Activated naive CD4-positive, alpha-beta T cell treated with anti-CD3 and anti-CD28 coated beads for 36 hours (primary cell): Measurements from ENCODE around the gene NAV2. TPM values are rescaled to one million over a fixed set of nuclear protein-coding genes. Genes with fewer than 3 reads are reported as not detected.

ENCODE experiments used
- CTCF ChIA-PET: fragments of 350-600 bp; sonication (Branson Sonifier 250); formaldehyde crosslinking; loops from one replicate; lab custom pipeline; 2021; ENCODE audit warnings: antibody characterized with exemption; lab: Charles Lee
- DNase-seq: peaks from one replicate; pipeline ENCODE4 v3.0.0-alpha.2; 2020
- H3K27ac Mint-ChIP-seq: one replicate; pipeline ENCODE4 v1.8.0; 2021; ENCODE audit warnings: mild to moderate bottlenecking, mixed read lengths
- H3K27me3 Mint-ChIP-seq: one replicate; pipeline ENCODE4 v1.8.0; 2021; ENCODE audit warnings: low read depth, mixed read lengths
- H3K36me3 Mint-ChIP-seq: one replicate; pipeline ENCODE4 v1.8.0; 2021; ENCODE audit warnings: low read depth, mixed read lengths
- H3K4me1 Mint-ChIP-seq: one replicate; pipeline ENCODE4 v1.8.0; 2021; ENCODE audit warnings: low read depth, mixed read lengths
- H3K4me3 Mint-ChIP-seq: one replicate; pipeline ENCODE4 v1.8.0; 2021; ENCODE audit warnings: mild to moderate bottlenecking, moderate library complexity, mixed read lengths
- H3K9me3 Mint-ChIP-seq: one replicate; pipeline ENCODE4 v1.8.0; 2021; ENCODE audit warnings: mixed read lengths
- intact Hi-C: fragments of 100-400 bp; cut with micrococcal nuclease; formaldehyde crosslinking; loops from one replicate; pipeline ENCODE4 v1.15.1; 2023
- total RNA-seq, 2 experiments: library from RNA; stranded (reverse); gene quantifications; one replicate each; pipeline ENCODE4 v1.2.3, GENCODE V29; 2021

NAV2 gene
- total RNA-seq, 2 experiments from 2014 or later, result 0.20 to 0.41 TPM

GRCh38 chr11:19842505-19842904 is 129.9 kb downstream of the NAV2 start:
- no peaks in the 10 kb centered on the region for H3K9me3 Mint-ChIP-seq
- intact Hi-C loops, result no loop called here
- no peaks in the 10 kb centered on the region for H3K36me3 Mint-ChIP-seq
- H3K27me3 Mint-ChIP-seq, result peaks cover 6% of the 10 kb centered on the region
- DNase-seq, result no peak
- no peak overlapping the region for H3K4me3 Mint-ChIP-seq
- CTCF ChIA-PET, result interaction anchor here (0.6 kb wide), 1 partner anchor 280 kb away, joined by 4 read pairs; no protein-coding TSS in a partner anchor
- H3K4me1 Mint-ChIP-seq, result no peaks in the 10 kb centered on the region
- no peak overlapping the region for H3K27ac Mint-ChIP-seq

- Mint-ChIP-seq H3K4me3 (no peak overlapping the region), H3K36me3 (no peaks in the 10 kb centered on the region), H3K9me3 (no peaks in the 10 kb centered on the region), H3K27ac (no peak overlapping the region), H3K4me1 (no peaks in the 10 kb centered on the region), H3K27me3 (peaks cover 6% of the 10 kb centered on the region)
- intact Hi-C loops, result no loop called here
- CTCF ChIA-PET, result no interaction called here
- DNase-seq, result no peak
These were observed 130.4 kb downstream of the NAV2 start for GRCh38 chr11:19843079-19843478.

- CTCF ChIA-PET, result no interaction called here
- no peak overlapping the region for H3K27ac Mint-ChIP-seq
- H3K9me3 Mint-ChIP-seq, result no peaks in the 10 kb centered on the region
- H3K4me3 Mint-ChIP-seq, result no peak overlapping the region
- DNase-seq, result no peak
- H3K27me3 Mint-ChIP-seq, result peaks cover 6% of the 10 kb centered on the region
- intact Hi-C loops, result no loop called here
- H3K36me3 Mint-ChIP-seq, result no peaks in the 10 kb centered on the region
- no peaks in the 10 kb centered on the region for H3K4me1 Mint-ChIP-seq
These were observed 131.4 kb downstream of the NAV2 start for GRCh38 chr11:19844012-19844411.

GRCh38 chr11:19844806-19845205 is 132.2 kb downstream of the NAV2 start:
- Mint-ChIP-seq H3K9me3 (no peaks in the 10 kb centered on the region), H3K4me1 (no peaks in the 10 kb centered on the region), H3K27ac (no peak overlapping the region), H3K4me3 (no peak overlapping the region), H3K27me3 (peaks cover 7% of the 10 kb centered on the region), H3K36me3 (no peaks in the 10 kb centered on the region)
- CTCF ChIA-PET, result no interaction called here
- no peak for DNase-seq
- intact Hi-C loops, result no loop called here

GRCh38 chr11:19845626-19846025 is 133.0 kb downstream of the NAV2 start:
- peaks cover 10% of the 10 kb centered on the region for H3K27me3 Mint-ChIP-seq
- no peaks in the 10 kb centered on the region for H3K4me1 Mint-ChIP-seq
- H3K36me3 Mint-ChIP-seq, result no peaks in the 10 kb centered on the region
- no peak overlapping the region for H3K4me3 Mint-ChIP-seq
- H3K27ac Mint-ChIP-seq, result no peak overlapping the region
- DNase-seq, result no peak
- H3K9me3 Mint-ChIP-seq, result no peaks in the 10 kb centered on the region
- intact Hi-C loops, result no loop called here
- CTCF ChIA-PET, result no interaction called here

GRCh38 chr11:19846654-19847305 is 134.1 kb downstream of the NAV2 start:
- intact Hi-C loops, result no loop called here
- CTCF ChIA-PET, result no interaction called here

GRCh38 chr11:19848219-19848618 is 135.6 kb downstream of the NAV2 start:
- Mint-ChIP-seq H3K9me3 (peaks cover 2% of the 10 kb centered on the region), H3K27me3 (peaks cover 10% of the 10 kb centered on the region), H3K4me3 (no peak overlapping the region), H3K36me3 (no peaks in the 10 kb centered on the region), H3K27ac (no peak overlapping the region), H3K4me1 (no peaks in the 10 kb centered on the region)
- intact Hi-C loops, result no loop called here
- CTCF ChIA-PET, result no interaction called here
- no peak for DNase-seq

More at GRCh38 chr11:19846654-19847305, 134.1 kb downstream of the NAV2 start:
- H3K4me1 Mint-ChIP-seq, result no peaks in the 10 kb centered on the region
- H3K36me3 Mint-ChIP-seq, result no peaks in the 10 kb centered on the region
- peaks cover 2% of the 10 kb centered on the region for H3K9me3 Mint-ChIP-seq
- H3K4me3 Mint-ChIP-seq, result no peak overlapping the region
- peaks cover 10% of the 10 kb centered on the region for H3K27me3 Mint-ChIP-seq
- no peak for DNase-seq
- no peak overlapping the region for H3K27ac Mint-ChIP-seq

- no peaks in the 10 kb centered on the region for H3K36me3 Mint-ChIP-seq
- peaks cover 2% of the 10 kb centered on the region for H3K9me3 Mint-ChIP-seq
- no peak overlapping the region for H3K27ac Mint-ChIP-seq
- CTCF ChIA-PET, result interaction anchor here (1.0 kb wide), 1 partner anchor 54 kb away, joined by 4 read pairs; no protein-coding TSS in a partner anchor
- H3K4me1 Mint-ChIP-seq, result no peaks in the 10 kb centered on the region
- intact Hi-C loops, result no loop called here
- no peak for DNase-seq
- H3K4me3 Mint-ChIP-seq, result no peak overlapping the region
- peaks cover 10% of the 10 kb centered on the region for H3K27me3 Mint-ChIP-seq
These were observed 136.6 kb downstream of the NAV2 start for GRCh38 chr11:19849107-19849789.

GRCh38 chr11:19849947-19850593 is 137.4 kb downstream of the NAV2 start:
- no peaks in the 10 kb centered on the region for H3K36me3 Mint-ChIP-seq
- CTCF ChIA-PET, result no interaction called here
- H3K4me3 Mint-ChIP-seq, result no peak overlapping the region
- no peak overlapping the region for H3K27ac Mint-ChIP-seq
- no peak for DNase-seq
- H3K9me3 Mint-ChIP-seq, result peaks cover 2% of the 10 kb centered on the region
- H3K4me1 Mint-ChIP-seq, result no peaks in the 10 kb centered on the region
- intact Hi-C loops, result no loop called here
- H3K27me3 Mint-ChIP-seq, result peaks cover 6% of the 10 kb centered on the region

- Mint-ChIP-seq H3K36me3 (no peaks in the 10 kb centered on the region), H3K4me3 (no peak overlapping the region), H3K9me3 (peaks cover 2% of the 10 kb centered on the region), H3K27me3 (peaks cover 9% of the 10 kb centered on the region), H3K27ac (no peak overlapping the region), H3K4me1 (no peaks in the 10 kb centered on the region)
- intact Hi-C loops, result no loop called here
- no peak for DNase-seq
- CTCF ChIA-PET, result no interaction called here
These were observed 139.7 kb downstream of the NAV2 start for GRCh38 chr11:19852288-19852687.

- H3K27ac Mint-ChIP-seq, result no peak overlapping the region
- no peak for DNase-seq
- CTCF ChIA-PET, result no interaction called here
- no peaks in the 10 kb centered on the region for H3K4me1 Mint-ChIP-seq
- no peak overlapping the region for H3K4me3 Mint-ChIP-seq
- H3K9me3 Mint-ChIP-seq, result peaks cover 2% of the 10 kb centered on the region
- no peaks in the 10 kb centered on the region for H3K36me3 Mint-ChIP-seq
- H3K27me3 Mint-ChIP-seq, result peaks cover 10% of the 10 kb centered on the region
- intact Hi-C loops, result no loop called here
These were observed 140.4 kb downstream of the NAV2 start for GRCh38 chr11:19853016-19853415.

GRCh38 chr11:19853920-19854319 is 141.3 kb downstream of the NAV2 start:
- no peak for DNase-seq
- no peak overlapping the region for H3K27ac Mint-ChIP-seq
- CTCF ChIA-PET, result interaction anchor here (0.7 kb wide), 1 partner anchor 254 kb away, joined by 3 read pairs; no protein-coding TSS in a partner anchor
- H3K4me1 Mint-ChIP-seq, result no peaks in the 10 kb centered on the region
- H3K27me3 Mint-ChIP-seq, result peaks cover 13% of the 10 kb centered on the region
- no peak overlapping the region for H3K4me3 Mint-ChIP-seq
- intact Hi-C loops, result no loop called here
- H3K9me3 Mint-ChIP-seq, result peaks cover 2% of the 10 kb centered on the region
- no peaks in the 10 kb centered on the region for H3K36me3 Mint-ChIP-seq
